ENCODE measurements around the gene CD247. TPM values are rescaled to one million over a fixed set of nuclear protein-coding genes. Genes with fewer than 3 reads are reported as not detected.

Gene CD247
- total and polyA plus RNA-seq, 10 of the 15 experiments (the other 5 are each of a cell fraction or from before 2014, with no cell fraction given) = 0.10 to 0.77 (median 0.30) TPM

- intact Hi-C loops (cut with micrococcal nuclease; ENCODE audit: unreplicated experiment) (no loop called here), in situ Hi-C loops (cut with MboI) (no loop called here)
- Histone ChIP-seq H3K4me1 (ENCODE audit: control insufficient read depth, insufficient read depth, low read length) (no peaks in the 10 kb centered on the region), H2AFZ (ENCODE audit: control insufficient read depth, low read depth, low read length) (no peak overlapping the region), H3K27ac (ENCODE audit: control insufficient read depth, insufficient read depth) (no peak overlapping the region), H3K4me2 (ENCODE audit: control insufficient read depth, insufficient read depth) (no peak overlapping the region), H3K9ac (ENCODE audit: control insufficient read depth, insufficient read depth, low read length) (no peak overlapping the region), H3K36me3 (ENCODE audit: control insufficient read depth in 2 of 2, insufficient read depth in 2 of 2, low read length in 1 of 2) (no peaks in the 10 kb centered on the region), H4K20me1 (ENCODE audit: control insufficient read depth, insufficient read depth) (no peaks in the 10 kb centered on the region), H3K79me2 (ENCODE audit: control insufficient read depth, insufficient read depth, low read length) (no peaks in the 10 kb centered on the region), H3K9me3 (replicated peaks; ENCODE audit: control insufficient read depth, insufficient read depth, low read length) (no peaks in the 10 kb centered on the region), H3K27me3 (replicated peaks in 1 of 2; ENCODE audit: control insufficient read depth in 2 of 2, insufficient read depth in 2 of 2, low read length in 1 of 2) (no peaks in the 10 kb centered on the region; a peak in 1 of 4 replicates), H3K4me3 (no peak overlapping the region)
- 16% methylated on average over 3 of the region's 3 CpGs for WGBS (ENCODE audit: insufficient coverage, insufficient replicate concordance, low lambda C conversion rate, missing lambda C conversion rate)
- DNase-seq (ENCODE audit: low read depth, low spot score) (no peak), FAIRE-seq (no peak), ATAC-seq (no peak)
- POLR2A ChIA-PET = no interaction called here
- no peak for TF ChIP-seq REST (IDR thresholded peaks at IDR 0.05; ENCODE audit: low read depth, low read length)
- RAD21 ChIA-PET (ENCODE audit: unreplicated experiment) = no interaction called here
- SMC1A ChIA-PET (ENCODE audit: uncharacterized antibody, unreplicated experiment) = no interaction called here
- BruUV-seq (replicated peaks) = no TSS peak
- CTCF ChIA-PET = interaction anchor here (1.0 to 1.4 kb wide), 2 partner anchors 9 to 45 kb away, joined by 3 to 5 read pairs; no protein-coding TSS in a partner anchor
Observed at GRCh38 chr1:167487614-167488013, 30.7 kb downstream of the CD247 start.

GRCh38 chr1:167486090-167486824 lies 32.1 kb downstream of the CD247 start:
- in situ Hi-C loops (cut with MboI) (no loop called here), intact Hi-C loops (cut with micrococcal nuclease; ENCODE audit: unreplicated experiment) (no loop called here)
- Histone ChIP-seq H3K27ac (ENCODE audit: control insufficient read depth, insufficient read depth) (no peak overlapping the region), H3K9ac (ENCODE audit: control insufficient read depth, insufficient read depth, low read length) (no peak overlapping the region), H2AFZ (ENCODE audit: control insufficient read depth, low read depth, low read length) (no peak overlapping the region), H3K4me2 (ENCODE audit: control insufficient read depth, insufficient read depth) (no peak overlapping the region), H4K20me1 (ENCODE audit: control insufficient read depth, insufficient read depth) (no peaks in the 10 kb centered on the region), H3K4me3 (no peak overlapping the region), H3K27me3 (replicated peaks in 1 of 2; ENCODE audit: control insufficient read depth in 2 of 2, insufficient read depth in 2 of 2, low read length in 1 of 2) (no peaks in the 10 kb centered on the region; a peak in 1 of 4 replicates), H3K9me3 (replicated peaks; ENCODE audit: control insufficient read depth, insufficient read depth, low read length) (no peaks in the 10 kb centered on the region), H3K4me1 (ENCODE audit: control insufficient read depth, insufficient read depth, low read length) (no peaks in the 10 kb centered on the region), H3K36me3 (ENCODE audit: control insufficient read depth in 2 of 2, insufficient read depth in 2 of 2, low read length in 1 of 2) (no peaks in the 10 kb centered on the region), H3K79me2 (ENCODE audit: control insufficient read depth, insufficient read depth, low read length) (no peaks in the 10 kb centered on the region)
- ATAC-seq = no peak
- no peak for DNase-seq (ENCODE audit: low read depth, low spot score)
- ChIA-PET RAD21 (ENCODE audit: unreplicated experiment) (no interaction called here), SMC1A (ENCODE audit: uncharacterized antibody, unreplicated experiment) (interaction anchor here (0.6 kb wide), 1 partner anchor 208 kb away, joined by 3 read pairs; no protein-coding TSS in a partner anchor), POLR2A (no interaction called here), CTCF (no interaction called here)
- TF ChIP-seq CHD4 (IDR thresholded peaks at IDR 0.05) (no peak), HDGF (IDR thresholded peaks at IDR 0.05) (no peak), FOS (IDR thresholded peaks at IDR 0.05; ENCODE audit: borderline replicate concordance, extremely low read depth, insufficient read length) (no peak), SMAD5 (IDR thresholded peaks at IDR 0.05; ENCODE audit: low read depth) (no peak), SIX5 (IDR thresholded peaks at IDR 0.05; ENCODE audit: low read depth, low read length, severe bottlenecking) (no peak)
- FAIRE-seq = no peak
- 61% methylated on average over 15 of the region's 15 CpGs for WGBS (ENCODE audit: insufficient coverage, insufficient replicate concordance, low lambda C conversion rate, missing lambda C conversion rate)
- no TSS peak for BruUV-seq (replicated peaks)
